ENCODE results near the gene URAD.
A peak's percentile ranks its signal among the peaks of the same experiment; 100 is the strongest.

URAD gene

GRCh38 chr13:27955014-27955591 is 33.4 kb downstream of the URAD start:
- TF ChIP-seq CTCF (IDR thresholded peaks at IDR 0.05), result no peak

GRCh38 chr13:27954406-27954851 is 34.1 kb downstream of the URAD start:
- TF ChIP-seq CTCF (IDR thresholded peaks at IDR 0.05), result no peak

GRCh38 chr13:27953676-27954405 is 34.7 kb downstream of the URAD start:
- TF ChIP-seq CTCF (IDR thresholded peaks at IDR 0.05), result peak; percentile 82

GRCh38 chr13:27952876-27953675 is 35.4 kb downstream of the URAD start:
- no peak for TF ChIP-seq CTCF (IDR thresholded peaks at IDR 0.05)

GRCh38 chr13:27942972-27943371 is 45.5 kb downstream of the URAD start:
- TF ChIP-seq CTCF (IDR thresholded peaks at IDR 0.05), result no peak

GRCh38 chr13:27933580-27934328 is 54.7 kb downstream of the URAD start:
- no peak for TF ChIP-seq CTCF (IDR thresholded peaks at IDR 0.05)

- TF ChIP-seq CTCF (IDR thresholded peaks at IDR 0.05), result no peak
These were observed 55.4 kb downstream of the URAD start for GRCh38 chr13:27933118-27933517.
